Measurements from ENCODE around the gene SUMO3.

SUMO3 gene

DNA sequence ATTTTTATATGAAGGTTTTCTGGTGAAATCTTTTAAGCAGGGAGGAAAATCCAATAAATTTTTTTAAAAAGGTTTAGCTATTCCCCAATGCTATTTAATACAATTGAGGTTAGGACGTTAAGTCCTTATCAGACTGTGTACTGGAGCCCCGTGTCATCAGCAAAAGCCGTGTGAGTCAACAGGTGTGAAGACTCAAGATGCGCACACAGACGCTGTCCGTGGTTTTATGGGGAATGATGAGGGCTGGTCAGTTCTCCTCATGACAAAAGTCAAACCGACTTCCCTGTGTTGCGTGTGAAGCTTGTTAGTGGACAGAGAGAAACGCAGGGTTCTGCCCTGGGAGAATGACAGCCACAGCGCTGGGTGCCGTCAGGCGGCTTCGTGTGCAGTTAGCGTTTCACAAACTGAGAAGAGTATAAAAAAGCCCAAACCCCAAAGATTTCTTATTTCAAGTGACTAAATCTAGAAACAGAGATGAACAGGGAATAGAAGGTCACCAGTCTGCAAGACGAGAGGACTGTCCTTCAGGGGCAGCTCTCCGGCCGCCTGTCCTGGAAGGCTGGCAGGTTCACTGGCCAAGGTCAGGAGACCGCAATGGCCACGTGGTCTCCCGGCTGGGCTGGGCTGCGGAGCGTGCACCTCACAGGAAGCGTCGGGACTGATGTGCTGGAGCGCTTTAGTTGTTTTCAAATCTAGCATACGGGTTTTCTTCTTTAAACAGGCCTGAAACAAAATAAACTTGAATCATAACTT is 33.2 kb upstream of the SUMO3 start:
- H3K27me3 Mint-ChIP-seq: no peaks in the 10 kb centered on the region
- H3K27ac Mint-ChIP-seq: no peak overlapping the region
- H3K9me3 Mint-ChIP-seq: no peaks in the 10 kb centered on the region
- no peak overlapping the region for H3K4me3 Mint-ChIP-seq
- peaks cover 42% of the 10 kb centered on the region for H3K4me1 Mint-ChIP-seq (ENCODE audit: low read depth)
- peaks cover 42% of the 10 kb centered on the region for H3K36me3 Mint-ChIP-seq (ENCODE audit: low read depth)

DNA sequence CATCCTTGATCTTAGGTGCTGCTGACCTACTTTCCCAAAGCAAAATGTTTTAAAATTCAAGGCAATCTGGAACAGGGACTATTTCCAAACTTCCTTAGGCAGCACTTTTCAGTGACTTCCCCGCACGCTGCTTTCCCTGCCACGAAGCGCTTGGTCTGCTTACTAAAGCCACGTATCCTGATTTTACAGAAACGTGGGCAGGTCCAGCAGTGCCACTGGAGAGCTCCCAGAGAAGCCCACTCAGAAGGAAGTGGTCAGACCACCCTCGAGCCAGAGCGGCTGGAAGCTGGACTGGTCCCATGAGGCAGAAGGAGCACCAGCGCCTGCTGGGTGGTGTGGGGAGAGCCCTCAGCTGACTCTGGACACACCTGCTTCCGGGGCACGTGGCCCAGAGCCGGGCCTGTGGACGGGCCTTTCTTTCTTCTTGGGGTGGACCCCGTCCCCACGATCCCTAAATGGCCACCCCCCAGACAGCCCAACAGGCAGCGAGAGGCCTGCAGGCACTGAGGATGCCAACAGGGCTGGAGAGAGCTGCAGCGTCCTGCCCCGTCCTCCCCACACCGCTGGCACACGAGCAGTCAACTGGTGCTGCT is 32.4 kb upstream of the SUMO3 start:
- no peaks in the 10 kb centered on the region for H3K9me3 Mint-ChIP-seq
- peaks cover 44% of the 10 kb centered on the region for H3K4me1 Mint-ChIP-seq (ENCODE audit: low read depth)
- no peaks in the 10 kb centered on the region for H3K27me3 Mint-ChIP-seq
- no peak overlapping the region for H3K27ac Mint-ChIP-seq
- peaks cover 36% of the 10 kb centered on the region for H3K36me3 Mint-ChIP-seq (ENCODE audit: low read depth)
- H3K4me3 Mint-ChIP-seq: no peak overlapping the region

DNA sequence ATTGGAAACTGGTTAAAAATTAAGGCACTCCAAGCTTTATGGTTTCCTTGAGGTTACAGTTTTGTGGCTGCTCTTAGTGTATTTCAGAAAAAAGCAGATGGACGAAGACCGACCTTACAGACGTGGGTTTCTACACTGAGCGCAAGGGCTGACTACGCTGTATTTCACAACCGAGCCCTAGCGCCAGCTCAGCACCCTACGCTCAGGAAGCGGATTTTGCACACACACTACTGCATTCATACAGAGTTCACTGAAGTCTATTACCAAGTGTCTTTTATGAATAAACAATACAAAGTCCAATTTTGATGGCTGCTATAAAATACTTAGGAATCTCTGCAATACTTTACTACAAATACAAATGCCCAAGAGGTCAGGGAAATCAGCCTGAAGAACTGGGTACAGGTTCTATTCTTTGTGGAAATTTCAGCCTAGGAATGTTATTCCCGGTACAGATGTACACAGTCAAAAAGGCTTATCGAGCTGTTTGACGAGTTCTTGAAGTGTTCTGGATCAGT is 31.8 kb upstream of the SUMO3 start:
- Mint-ChIP-seq H3K4me3 (no peak overlapping the region), H3K27me3 (no peaks in the 10 kb centered on the region), H3K4me1 (ENCODE audit: low read depth) (peaks cover 41% of the 10 kb centered on the region), H3K36me3 (ENCODE audit: low read depth) (peaks cover 29% of the 10 kb centered on the region), H3K9me3 (no peaks in the 10 kb centered on the region), H3K27ac (no peak overlapping the region)

DNA sequence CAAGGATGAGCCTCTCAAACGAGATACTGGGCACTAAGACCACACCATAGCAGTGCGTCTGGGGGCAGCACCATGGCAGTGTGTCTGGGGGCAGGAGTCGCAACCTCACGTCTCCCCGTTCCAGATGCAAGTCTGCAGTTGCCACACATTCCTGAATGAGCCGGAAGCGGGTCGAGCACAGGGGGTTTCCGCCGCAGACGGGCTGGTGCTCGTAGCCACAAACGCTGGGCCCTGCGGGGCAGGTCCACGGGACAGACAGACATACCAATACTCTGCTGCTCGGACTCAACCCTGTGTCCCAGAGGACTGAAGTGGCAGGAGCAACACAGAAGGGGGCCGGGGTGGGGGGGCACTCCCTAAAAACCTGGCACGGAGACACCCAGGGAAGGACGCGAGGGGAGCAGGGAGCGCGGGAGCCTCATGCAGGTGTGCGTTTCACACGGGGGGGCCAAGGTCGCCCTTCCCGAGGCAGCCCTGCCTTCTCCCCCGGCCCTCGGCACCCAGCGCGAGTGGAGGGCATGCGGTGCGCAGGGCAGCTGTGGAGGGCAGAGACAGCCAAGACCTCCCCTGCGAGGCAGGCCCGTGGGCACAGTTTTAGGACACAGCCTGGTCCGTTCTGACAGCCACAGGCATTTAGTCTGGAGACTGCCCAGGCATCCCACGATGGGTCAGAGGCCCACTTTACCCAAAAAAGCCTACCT is 31.1 kb upstream of the SUMO3 start:
- Mint-ChIP-seq H3K4me3 (no peak overlapping the region), H3K36me3 (ENCODE audit: low read depth) (peaks cover 22% of the 10 kb centered on the region), H3K9me3 (no peaks in the 10 kb centered on the region), H3K4me1 (ENCODE audit: low read depth) (peaks cover 34% of the 10 kb centered on the region), H3K27me3 (no peaks in the 10 kb centered on the region), H3K27ac (no peak overlapping the region)

DNA sequence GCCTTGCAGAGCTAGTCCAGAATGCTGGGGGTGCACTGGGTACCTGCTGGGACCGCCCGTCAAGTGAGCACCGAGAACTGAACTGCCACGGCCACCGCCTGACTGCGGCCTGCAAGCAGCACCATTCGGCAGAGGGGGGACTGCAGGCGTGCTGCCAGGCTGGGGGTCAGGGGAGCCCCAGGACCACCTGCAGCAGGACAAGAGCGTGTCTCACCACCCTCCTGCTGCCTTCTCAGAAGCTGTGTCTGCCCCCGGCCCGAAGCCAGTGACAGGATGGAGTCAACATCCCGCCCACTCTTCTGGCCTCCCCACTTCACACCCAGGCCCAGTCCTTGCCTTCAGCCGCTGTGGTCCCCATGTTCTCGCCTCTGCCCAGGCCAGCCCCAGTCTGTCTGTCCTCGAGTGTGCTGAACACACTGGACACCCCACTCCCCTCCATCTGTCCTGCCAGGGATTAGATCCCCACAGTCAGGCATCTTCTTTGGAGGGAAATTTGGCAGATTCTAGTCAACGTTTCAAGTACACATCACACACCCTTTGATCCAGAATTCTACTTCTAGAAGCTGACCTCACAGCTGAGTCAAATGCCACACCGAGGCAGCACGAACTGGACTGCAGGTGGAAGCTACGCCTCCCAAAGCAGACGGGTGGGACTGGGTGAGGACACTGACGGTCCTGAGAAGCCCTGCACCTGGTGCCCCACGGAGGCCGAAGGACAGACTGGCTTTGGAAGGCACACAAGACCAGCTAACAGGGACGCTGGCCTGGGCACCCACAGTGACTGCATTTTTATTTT is 29.6 kb upstream of the SUMO3 start:
- H3K27ac Mint-ChIP-seq: no peak overlapping the region
- peaks cover 25% of the 10 kb centered on the region for H3K4me1 Mint-ChIP-seq (ENCODE audit: low read depth)
- H3K27me3 Mint-ChIP-seq: no peaks in the 10 kb centered on the region
- peaks cover 12% of the 10 kb centered on the region for H3K36me3 Mint-ChIP-seq (ENCODE audit: low read depth)
- no peaks in the 10 kb centered on the region for H3K9me3 Mint-ChIP-seq
- no peak overlapping the region for H3K4me3 Mint-ChIP-seq

DNA sequence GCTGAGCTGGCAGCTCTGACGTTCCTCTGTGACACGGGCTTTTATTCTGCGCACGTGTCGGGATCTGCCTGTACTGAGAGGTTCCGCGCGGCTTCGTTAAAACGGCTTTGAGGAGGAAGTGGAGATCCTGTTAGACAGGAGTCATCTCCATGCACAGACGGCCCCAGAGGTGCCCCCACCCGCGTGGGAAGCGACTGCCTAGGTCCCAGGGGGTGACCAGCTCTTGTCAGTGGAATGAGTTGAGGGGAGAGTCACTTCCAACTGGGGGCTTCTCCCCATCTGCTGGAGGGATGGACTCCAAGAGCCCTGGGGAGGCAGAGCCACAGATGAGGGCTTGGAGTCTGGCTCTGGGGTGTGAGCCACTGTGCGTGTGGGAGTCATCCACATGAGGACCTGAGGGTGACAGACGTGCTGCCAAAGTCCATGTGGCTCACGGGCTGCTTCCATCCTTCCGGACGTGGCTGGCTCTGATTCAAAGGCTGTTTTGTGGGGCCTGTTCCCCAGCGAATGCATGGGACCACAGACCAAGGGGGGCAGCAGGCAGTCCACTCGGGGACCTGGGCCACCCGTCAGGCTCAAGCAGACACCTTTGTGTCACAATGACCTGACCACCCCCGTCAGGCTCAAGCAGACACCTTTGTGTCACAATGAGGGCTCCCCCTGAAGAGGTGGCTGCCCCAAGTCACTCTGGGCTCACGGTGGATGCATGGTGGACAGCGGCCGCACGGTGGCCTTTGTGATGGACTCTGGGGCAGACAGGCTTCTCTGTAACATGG is 28.8 kb upstream of the SUMO3 start:
- H3K9me3 Mint-ChIP-seq: no peaks in the 10 kb centered on the region
- H3K4me3 Mint-ChIP-seq: peak overlapping the region; percentile 77
- peaks cover 17% of the 10 kb centered on the region for H3K4me1 Mint-ChIP-seq (ENCODE audit: low read depth)
- H3K36me3 Mint-ChIP-seq (ENCODE audit: low read depth): peaks cover 12% of the 10 kb centered on the region
- H3K27ac Mint-ChIP-seq: peak overlapping the region; percentile 76
- no peaks in the 10 kb centered on the region for H3K27me3 Mint-ChIP-seq

- H3K27ac Mint-ChIP-seq: peak overlapping the region; percentile 76
- H3K27me3 Mint-ChIP-seq: no peaks in the 10 kb centered on the region
These were observed 28.3 kb upstream of the SUMO3 start for GRCh38 chr21:44846224-44846484.

GRCh38 chr21:44845418-44846223 is 27.8 kb upstream of the SUMO3 start:
- H3K27me3 Mint-ChIP-seq: no peaks in the 10 kb centered on the region
- H3K9me3 Mint-ChIP-seq: no peaks in the 10 kb centered on the region
- peaks cover 12% of the 10 kb centered on the region for H3K36me3 Mint-ChIP-seq (ENCODE audit: low read depth)
- H3K27ac Mint-ChIP-seq: peak overlapping the region; percentile 76
- peak overlapping the region; percentile 77 for H3K4me3 Mint-ChIP-seq
- peaks cover 16% of the 10 kb centered on the region for H3K4me1 Mint-ChIP-seq (ENCODE audit: low read depth)

More at GRCh38 chr21:44846224-44846484, 28.3 kb upstream of the SUMO3 start:
- Mint-ChIP-seq H3K4me1 (ENCODE audit: low read depth) (peaks cover 16% of the 10 kb centered on the region), H3K9me3 (no peaks in the 10 kb centered on the region), H3K4me3 (peak overlapping the region; percentile 77), H3K36me3 (ENCODE audit: low read depth) (peaks cover 12% of the 10 kb centered on the region)

DNA sequence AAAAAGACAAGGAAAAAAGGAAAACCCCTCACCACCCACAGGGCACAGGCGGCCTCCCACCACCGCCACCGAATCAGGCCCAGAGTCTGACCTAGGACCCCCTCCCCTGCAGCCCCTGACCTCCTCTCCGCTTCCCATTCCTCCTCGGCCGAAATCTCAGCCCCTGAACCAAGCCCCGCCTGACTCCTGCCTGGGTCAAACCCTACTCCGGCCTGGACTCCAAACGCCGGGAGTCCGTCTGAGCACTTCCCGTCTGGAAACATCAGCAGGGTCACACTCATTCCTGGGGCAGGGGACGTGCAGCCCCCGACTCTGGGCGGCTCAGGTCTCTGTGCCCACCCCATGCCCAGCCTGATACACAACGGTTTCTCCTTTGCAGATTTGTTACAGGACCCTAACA is 26.4 kb upstream of the SUMO3 start:
- H3K4me1 Mint-ChIP-seq (ENCODE audit: low read depth): peaks cover 16% of the 10 kb centered on the region

DNA sequence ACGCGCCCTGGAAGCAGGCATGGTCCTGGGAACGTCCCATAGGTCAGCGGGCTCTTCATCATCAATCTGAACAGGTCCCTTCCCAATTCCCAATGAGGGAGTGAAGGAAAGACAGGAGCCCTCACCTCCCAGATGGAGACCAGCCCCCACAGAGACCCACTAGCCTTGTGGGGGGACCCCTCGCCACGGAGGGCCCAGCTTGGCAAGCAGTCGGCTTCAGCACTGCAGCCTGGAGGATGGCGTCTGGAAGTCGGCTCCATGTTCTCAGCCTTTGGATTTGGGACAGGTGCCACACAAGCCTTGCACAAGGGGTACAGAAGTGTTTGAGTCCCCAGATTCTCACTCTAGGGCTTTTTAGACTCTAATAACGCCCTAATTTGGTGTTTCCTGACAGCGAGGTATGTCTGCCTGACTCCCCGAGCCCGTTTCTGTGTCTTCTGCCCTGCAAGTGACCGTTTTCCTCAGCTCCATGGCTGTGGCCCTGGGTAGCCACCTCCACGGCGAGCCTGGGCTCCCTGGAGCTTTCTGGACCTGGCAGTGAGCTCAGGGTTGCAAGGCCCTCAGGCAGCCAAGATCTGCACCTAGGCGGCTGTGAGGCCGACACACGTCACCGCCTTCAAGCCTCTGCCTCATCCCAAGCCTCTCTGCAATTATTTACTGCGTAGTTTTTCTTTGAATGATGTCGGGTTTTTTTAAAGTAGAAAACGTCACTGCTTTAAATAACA is 25.0 kb upstream of the SUMO3 start:
- Mint-ChIP-seq H3K9me3 (no peaks in the 10 kb centered on the region), H3K4me1 (ENCODE audit: low read depth) (peaks cover 16% of the 10 kb centered on the region), H3K27ac (no peak overlapping the region), H3K36me3 (ENCODE audit: low read depth) (no peaks in the 10 kb centered on the region), H3K4me3 (no peak overlapping the region), H3K27me3 (no peaks in the 10 kb centered on the region)

More for the DNA sequence above, 26.4 kb upstream of the SUMO3 start:
- Mint-ChIP-seq H3K36me3 (ENCODE audit: low read depth) (peaks cover 4% of the 10 kb centered on the region), H3K27ac (no peak overlapping the region), H3K4me3 (no peak overlapping the region), H3K9me3 (no peaks in the 10 kb centered on the region), H3K27me3 (no peaks in the 10 kb centered on the region)

- H3K36me3 Mint-ChIP-seq (ENCODE audit: low read depth): no peaks in the 10 kb centered on the region
- H3K27ac Mint-ChIP-seq: no peak overlapping the region
- H3K4me3 Mint-ChIP-seq: no peak overlapping the region
- peaks cover 16% of the 10 kb centered on the region for H3K4me1 Mint-ChIP-seq (ENCODE audit: low read depth)
- H3K27me3 Mint-ChIP-seq: no peaks in the 10 kb centered on the region
- H3K9me3 Mint-ChIP-seq: no peaks in the 10 kb centered on the region
These were observed 24.2 kb upstream of the SUMO3 start for GRCh38 chr21:44842087-44842486.

- Mint-ChIP-seq H3K36me3 (ENCODE audit: low read depth) (no peaks in the 10 kb centered on the region), H3K27ac (no peak overlapping the region), H3K27me3 (no peaks in the 10 kb centered on the region), H3K4me3 (no peak overlapping the region), H3K9me3 (no peaks in the 10 kb centered on the region), H3K4me1 (ENCODE audit: low read depth) (peaks cover 7% of the 10 kb centered on the region)
These were observed 22.9 kb upstream of the SUMO3 start for GRCh38 chr21:44840771-44841170.

DNA sequence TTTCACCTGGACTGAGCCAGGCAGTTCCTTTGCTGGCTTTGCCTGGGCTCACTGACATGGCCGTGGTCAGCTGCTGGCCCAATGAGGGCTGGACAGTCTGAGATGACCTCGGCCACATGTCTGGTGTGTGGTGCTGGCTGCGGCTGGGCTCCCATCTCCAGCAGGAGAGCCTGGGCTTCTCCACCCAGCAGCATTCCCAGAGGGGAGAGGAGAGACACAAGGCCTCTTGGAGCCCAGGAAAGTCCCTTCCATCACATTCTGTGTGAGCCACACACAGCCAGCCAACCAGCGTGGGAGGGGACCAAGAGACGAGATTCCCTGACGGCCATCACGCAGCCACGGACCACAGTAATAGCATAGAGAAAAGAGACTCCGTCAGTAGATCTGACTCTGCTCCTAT is 21.1 kb upstream of the SUMO3 start:
- H3K27me3 Mint-ChIP-seq: no peaks in the 10 kb centered on the region
- H3K9me3 Mint-ChIP-seq: no peaks in the 10 kb centered on the region
- H3K36me3 Mint-ChIP-seq (ENCODE audit: low read depth): no peaks in the 10 kb centered on the region
- no peak overlapping the region for H3K27ac Mint-ChIP-seq
- no peaks in the 10 kb centered on the region for H3K4me1 Mint-ChIP-seq (ENCODE audit: low read depth)
- no peak overlapping the region for H3K4me3 Mint-ChIP-seq
